Stomach (tissue), 4 donors: ENCODE results near the gene TRIM33.
"Not testable (repeated sequence)": the region's sequence is repeated elsewhere in the genome, so short reads cannot be mapped to it uniquely, and the experiment has no call there.

Experiments
- POLR2A ChIP-seq, 4 donors: fragments of 450-650 bp; IDR thresholded peaks; one replicate each; pipeline ENCODE4 v1.6.1; 2016; ENCODE audit warnings: antibody characterized with exemption in 4 of 4, control low read depth in 2 of 4, mild to moderate bottlenecking in 1 of 4, moderate library complexity in 1 of 4
- POLR2AphosphoS5 ChIP-seq, 3 donors: sonication (generic); formaldehyde crosslinking; IDR thresholded peaks; one replicate each; pipeline ENCODE4 v1.6.1; 2016; ENCODE audit warnings: antibody characterized with exemption in 3 of 3
- TF ChIP-seq, protein P1 (sequence below), 7 experiments: fragments of 450-650 bp in 4 of 7; fragments of 200-600 bp in 3 of 7; sonication (generic) in 3 of 7; IDR thresholded peaks; one replicate each; pipeline ENCODE4 v1.5.1; 2016 to 2019; ENCODE audit warnings: antibody characterized with exemption in 7 of 7, control low read depth in 2 of 7, mild to moderate bottlenecking in 1 of 7

- TF ChIP-seq, protein P1, sequence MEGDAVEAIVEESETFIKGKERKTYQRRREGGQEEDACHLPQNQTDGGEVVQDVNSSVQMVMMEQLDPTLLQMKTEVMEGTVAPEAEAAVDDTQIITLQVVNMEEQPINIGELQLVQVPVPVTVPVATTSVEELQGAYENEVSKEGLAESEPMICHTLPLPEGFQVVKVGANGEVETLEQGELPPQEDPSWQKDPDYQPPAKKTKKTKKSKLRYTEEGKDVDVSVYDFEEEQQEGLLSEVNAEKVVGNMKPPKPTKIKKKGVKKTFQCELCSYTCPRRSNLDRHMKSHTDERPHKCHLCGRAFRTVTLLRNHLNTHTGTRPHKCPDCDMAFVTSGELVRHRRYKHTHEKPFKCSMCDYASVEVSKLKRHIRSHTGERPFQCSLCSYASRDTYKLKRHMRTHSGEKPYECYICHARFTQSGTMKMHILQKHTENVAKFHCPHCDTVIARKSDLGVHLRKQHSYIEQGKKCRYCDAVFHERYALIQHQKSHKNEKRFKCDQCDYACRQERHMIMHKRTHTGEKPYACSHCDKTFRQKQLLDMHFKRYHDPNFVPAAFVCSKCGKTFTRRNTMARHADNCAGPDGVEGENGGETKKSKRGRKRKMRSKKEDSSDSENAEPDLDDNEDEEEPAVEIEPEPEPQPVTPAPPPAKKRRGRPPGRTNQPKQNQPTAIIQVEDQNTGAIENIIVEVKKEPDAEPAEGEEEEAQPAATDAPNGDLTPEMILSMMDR (IDR thresholded peaks at IDR 0.05): not testable (repeated sequence)
- not testable (repeated sequence) for TF ChIP-seq POLR2A, POLR2AphosphoS5 (IDR thresholded peaks at IDR 0.05)
Measured at GRCh38 chr1:114363230-114363629, 147.8 kb downstream of the TRIM33 start.
